Measurements from ENCODE around the gene MTHFD1L. TPM values are rescaled to one million over a fixed set of nuclear protein-coding genes. Genes with fewer than 3 reads are reported as not detected.
A peak's percentile ranks its signal among the peaks of the same experiment; 100 is the strongest.
"Not testable (repeated sequence)": the region's sequence is repeated elsewhere in the genome, so short reads cannot be mapped to it uniquely, and the experiment has no call there.

MTHFD1L gene
- total and polyA plus RNA-seq, 3 experiments from 2014 or later, result 5.8 to 108 (median 102) TPM

DNA sequence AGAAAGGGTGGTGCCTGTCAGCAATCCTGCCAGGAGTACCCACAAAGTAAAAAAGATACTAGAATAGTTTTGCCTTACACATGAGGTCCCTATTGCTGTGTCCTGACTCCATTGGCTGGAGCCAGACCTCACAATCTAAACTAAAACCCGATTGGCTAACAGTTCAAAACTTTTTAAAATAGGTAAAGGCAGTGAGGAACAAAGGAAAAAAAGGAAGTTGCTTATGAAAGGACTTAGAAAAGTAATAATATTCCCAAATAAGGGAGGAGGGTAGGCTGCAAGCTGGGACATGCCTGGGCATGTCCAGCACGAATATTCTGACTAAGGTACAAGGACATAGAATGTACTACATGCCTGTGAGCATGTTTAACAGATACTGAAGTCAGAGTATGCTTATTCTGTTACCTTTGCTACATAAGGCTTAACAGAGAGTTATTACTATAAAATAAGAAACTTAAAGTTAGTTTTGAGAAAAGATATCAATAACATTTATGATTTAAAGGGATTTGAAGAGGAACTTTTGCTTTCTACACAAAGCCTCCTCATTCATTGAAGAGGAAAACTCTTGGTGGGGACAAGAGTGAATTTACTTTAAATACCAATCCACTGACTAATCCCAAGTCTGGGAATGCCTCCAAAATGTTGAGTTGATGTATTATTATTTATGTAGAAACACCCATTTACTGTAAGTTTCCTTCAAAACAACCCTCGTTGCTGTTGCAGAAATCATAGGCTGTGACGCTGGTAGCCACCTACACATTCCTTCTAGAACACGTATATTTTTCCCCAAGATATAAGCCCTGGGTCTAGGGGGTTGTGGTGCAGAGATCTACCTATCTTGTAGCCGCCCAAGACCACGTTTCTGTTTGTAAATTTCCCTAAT, 8.2 kb upstream of the MTHFD1L start:
- ChIA-PET CTCF (no interaction called here), POLR2A (no interaction called here)
- Mint-ChIP-seq H3K4me3 (no peak overlapping the region), H3K9me3 (no peaks in the 10 kb centered on the region), H3K4me1 (no peaks in the 10 kb centered on the region), H3K36me3 (no peaks in the 10 kb centered on the region), H3K27me3 (peaks cover under 1 to 1% of the 10 kb centered on the region in 2 donors), H3K27ac (no peak overlapping the region)
- H3K4me1 ChIP-seq (ENCODE audit: insufficient read depth, low read length), result no peaks in the 10 kb centered on the region
- H3K27ac ChIP-seq (ENCODE audit: low read depth, low read length), result no peak overlapping the region
- no peaks in the 10 kb centered on the region for H3K9me3 ChIP-seq (ENCODE audit: low read length)
- H3K27me3 ChIP-seq (ENCODE audit: insufficient read depth, low read length, poor library complexity, severe bottlenecking), result peaks cover 3% of the 10 kb centered on the region
- no peak overlapping the region for H3K4me3 ChIP-seq (ENCODE audit: low read length)
- no peak for DNase-seq
- H3K36me3 ChIP-seq (ENCODE audit: insufficient read depth, low read length), result no peaks in the 10 kb centered on the region

- H3K4me3 Mint-ChIP-seq, result no peak overlapping the region
- no peak overlapping the region for H3K27ac Mint-ChIP-seq
- ChIA-PET POLR2A (no interaction called here), CTCF (no interaction called here)
- no peaks in the 10 kb centered on the region for H3K36me3 Mint-ChIP-seq
- Histone ChIP-seq H3K9me3 (ENCODE audit: low read length) (no peaks in the 10 kb centered on the region), H3K36me3 (ENCODE audit: insufficient read depth, low read length) (no peaks in the 10 kb centered on the region), H3K27ac (ENCODE audit: low read depth, low read length) (no peak overlapping the region), H3K4me1 (ENCODE audit: insufficient read depth, low read length) (no peaks in the 10 kb centered on the region), H3K27me3 (ENCODE audit: insufficient read depth, low read length, poor library complexity, severe bottlenecking) (peaks cover 3% of the 10 kb centered on the region), H3K4me3 (ENCODE audit: low read length) (no peak overlapping the region)
- no peak for DNase-seq
- no peaks in the 10 kb centered on the region for H3K4me1 Mint-ChIP-seq
- H3K27me3 Mint-ChIP-seq, result peaks cover 5 to 7% of the 10 kb centered on the region in 2 donors
- H3K9me3 Mint-ChIP-seq, result no peaks in the 10 kb centered on the region
These were observed 7.6 kb upstream of the MTHFD1L start for GRCh38 chr6:150857945-150858308.

DNA sequence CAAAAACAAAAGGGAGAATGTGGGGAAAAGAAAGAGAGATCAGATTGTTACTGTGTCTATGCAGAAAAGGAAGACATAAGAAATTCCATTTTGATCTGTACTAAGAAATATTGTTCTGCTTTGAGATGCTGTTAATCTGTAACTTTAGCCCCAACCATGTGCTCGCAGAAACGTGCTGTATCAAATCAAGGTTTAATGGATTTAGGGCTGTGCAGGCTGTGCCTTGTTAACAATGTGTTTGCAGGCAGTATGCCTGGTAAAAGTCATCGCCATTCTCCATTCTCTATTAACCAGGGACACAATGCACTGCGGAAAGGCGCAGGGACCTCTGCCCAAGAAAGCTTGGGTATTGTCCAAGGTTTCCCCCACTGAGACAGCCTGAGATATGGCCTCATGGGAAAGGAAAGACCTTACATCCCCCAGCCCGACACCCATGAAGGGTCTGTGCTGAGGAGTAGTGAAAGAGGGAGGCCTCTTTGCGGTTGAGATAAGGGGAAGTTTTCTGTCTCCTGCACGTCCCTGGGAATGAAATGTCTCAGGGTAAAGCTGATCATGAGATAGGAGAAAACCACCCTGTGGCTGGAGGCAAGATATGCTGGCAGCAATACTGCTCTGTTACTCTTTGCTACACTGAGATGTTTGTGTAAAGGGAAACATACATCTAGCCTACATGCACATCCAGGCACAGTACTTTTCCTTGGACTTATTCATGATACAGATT, 3.9 kb upstream of the MTHFD1L start:
- H3K27ac ChIP-seq (ENCODE audit: low read depth, low read length); DNase-seq; CTCF ChIA-PET; H3K9me3 Mint-ChIP-seq; H3K9me3 ChIP-seq (ENCODE audit: low read length); H3K4me3 ChIP-seq (ENCODE audit: low read length); H3K36me3 ChIP-seq (ENCODE audit: insufficient read depth, low read length); H3K4me1 ChIP-seq (ENCODE audit: insufficient read depth, low read length); POLR2A ChIA-PET; H3K27me3 ChIP-seq (ENCODE audit: insufficient read depth, low read length, poor library complexity, severe bottlenecking); H3K36me3 Mint-ChIP-seq; H3K4me1 Mint-ChIP-seq: not testable (repeated sequence)
- Mint-ChIP-seq H3K27ac (peak overlapping the region in 1 of 8 donors; percentile 14), H3K27me3 (peaks cover 6 to 21% of the 10 kb centered on the region in 2 donors), H3K4me3 (peak overlapping the region in 1 of 7 donors; percentile 64)

GRCh38 chr6:150863213-150863928, 2.1 kb upstream of the MTHFD1L start:
- H3K4me1 Mint-ChIP-seq, result peaks cover 9 to 15% (median 10%) of the 10 kb centered on the region in 3 donors
- no peak overlapping the region for H3K4me3 ChIP-seq (ENCODE audit: low read length)
- H3K27ac ChIP-seq (ENCODE audit: low read depth, low read length), result no peak overlapping the region
- H3K36me3 ChIP-seq (ENCODE audit: insufficient read depth, low read length), result no peaks in the 10 kb centered on the region
- CTCF ChIA-PET, result no interaction called here
- peaks cover 11% of the 10 kb centered on the region for H3K4me1 ChIP-seq (ENCODE audit: insufficient read depth, low read length)
- H3K4me3 Mint-ChIP-seq, result no peak overlapping the region
- peak overlapping the region in 1 of 8 donors; percentile 37 for H3K27ac Mint-ChIP-seq
- H3K9me3 ChIP-seq (ENCODE audit: low read length), result no peaks in the 10 kb centered on the region
- H3K36me3 Mint-ChIP-seq, result no peaks in the 10 kb centered on the region
- H3K27me3 ChIP-seq (ENCODE audit: insufficient read depth, low read length, poor library complexity, severe bottlenecking), result peaks cover 3% of the 10 kb centered on the region
- H3K27me3 Mint-ChIP-seq, result peaks cover 8 to 21% of the 10 kb centered on the region in 2 donors
- no peak for DNase-seq
- H3K9me3 Mint-ChIP-seq, result no peaks in the 10 kb centered on the region
- POLR2A ChIA-PET, result interaction anchor here (0.6 kb wide), 1 partner anchor 38 kb away, joined by 6 read pairs; no protein-coding TSS in a partner anchor

GRCh38 chr6:150865043-150865405, 478 bp upstream of the MTHFD1L start:
- peaks cover 8 to 21% of the 10 kb centered on the region in 2 donors for H3K27me3 Mint-ChIP-seq
- H3K4me1 Mint-ChIP-seq, result peaks cover 9 to 15% (median 10%) of the 10 kb centered on the region in 3 donors
- H3K36me3 Mint-ChIP-seq, result no peaks in the 10 kb centered on the region
- peak overlapping the region in 6 of 8 donors; percentile 70 to 94 (median 88) for H3K27ac Mint-ChIP-seq
- H3K27ac ChIP-seq (ENCODE audit: low read depth, low read length), result peak overlapping the region; percentile 51
- H3K4me3 Mint-ChIP-seq, result peak overlapping the region; percentile 80 to 94 (median 84)
- ChIA-PET POLR2A (no interaction called here), CTCF (interaction anchor here (0.7 to 1.3 kb wide), 2 partner anchors 16 to 23 kb away, joined by 3 read pairs; no protein-coding TSS in a partner anchor)
- peaks cover 11% of the 10 kb centered on the region for H3K4me1 ChIP-seq (ENCODE audit: insufficient read depth, low read length)
- H3K36me3 ChIP-seq (ENCODE audit: insufficient read depth, low read length), result no peaks in the 10 kb centered on the region
- H3K9me3 Mint-ChIP-seq, result no peaks in the 10 kb centered on the region
- H3K9me3 ChIP-seq (ENCODE audit: low read length), result no peaks in the 10 kb centered on the region
- peaks cover 3% of the 10 kb centered on the region for H3K27me3 ChIP-seq (ENCODE audit: insufficient read depth, low read length, poor library complexity, severe bottlenecking)
- no peak for DNase-seq
- peak overlapping the region; percentile 74 for H3K4me3 ChIP-seq (ENCODE audit: low read length)

DNA sequence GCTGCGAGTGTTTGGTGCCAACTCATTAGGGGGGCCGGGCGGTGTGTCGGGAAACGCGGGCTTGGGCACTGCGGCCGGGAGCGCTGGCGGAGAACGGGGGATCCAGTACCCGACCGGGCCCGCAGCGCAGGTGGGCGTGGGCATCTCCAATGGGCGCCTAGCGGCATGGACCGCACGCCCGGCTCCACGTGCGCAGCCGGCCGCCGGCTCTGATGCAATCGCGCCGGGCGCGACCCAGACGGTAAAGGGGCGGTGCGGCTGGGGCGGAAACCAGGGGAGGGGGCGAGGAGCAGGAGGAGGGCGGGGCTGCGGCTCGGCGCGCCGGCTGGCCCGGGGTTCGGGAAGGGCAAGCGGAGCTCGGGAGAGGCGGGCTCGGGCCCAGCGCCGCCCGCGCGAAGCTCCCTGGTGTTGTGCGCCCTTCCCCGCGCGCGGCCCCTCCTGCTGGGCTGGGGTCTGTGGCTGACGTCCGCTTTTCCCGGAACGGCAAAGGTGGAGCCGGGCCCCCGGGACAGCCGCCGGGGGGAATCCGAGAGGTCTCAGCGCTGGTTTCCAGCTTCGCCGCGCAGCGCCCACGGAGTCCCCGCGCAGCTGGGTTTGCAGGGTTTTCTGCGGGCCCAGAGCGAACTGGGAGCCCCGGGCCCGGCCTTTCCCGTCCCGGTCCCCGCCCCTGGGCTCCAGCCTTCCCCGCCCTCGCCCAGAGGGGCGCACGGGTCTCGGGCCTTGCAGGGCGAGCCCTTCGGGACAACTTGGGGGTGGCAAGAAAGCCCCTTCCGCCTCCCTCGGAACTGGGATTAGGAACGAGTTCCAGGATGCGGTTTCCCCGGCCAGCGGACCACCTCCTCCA, 867 bp downstream of the MTHFD1L start:
- CTCF ChIA-PET, result interaction anchor here (0.8 to 1.4 kb wide), 4 partner anchors 8 to 148 kb away, joined by 3 read pairs; no protein-coding TSS in a partner anchor
- H3K36me3 Mint-ChIP-seq, result no peaks in the 10 kb centered on the region
- peaks cover 9 to 15% (median 10%) of the 10 kb centered on the region in 3 donors for H3K4me1 Mint-ChIP-seq
- H3K9me3 ChIP-seq (ENCODE audit: low read length), result no peaks in the 10 kb centered on the region
- peak overlapping the region; percentile 34 for H3K4me3 ChIP-seq (ENCODE audit: low read length)
- peaks cover 11% of the 10 kb centered on the region for H3K4me1 ChIP-seq (ENCODE audit: insufficient read depth, low read length)
- peaks cover 6 to 21% of the 10 kb centered on the region in 2 donors for H3K27me3 Mint-ChIP-seq
- H3K27me3 ChIP-seq (ENCODE audit: insufficient read depth, low read length, poor library complexity, severe bottlenecking), result no peaks in the 10 kb centered on the region
- H3K9me3 Mint-ChIP-seq, result no peaks in the 10 kb centered on the region
- H3K36me3 ChIP-seq (ENCODE audit: insufficient read depth, low read length), result no peaks in the 10 kb centered on the region
- no peak overlapping the region for H3K27ac ChIP-seq (ENCODE audit: low read depth, low read length)
- POLR2A ChIA-PET, result no interaction called here
- H3K27ac Mint-ChIP-seq, result peak overlapping the region in 6 of 8 donors; percentile 56 to 97 (median 92)
- peak; percentile 56 to 76 (median 65) for DNase-seq
- peak overlapping the region; percentile 82 to 94 (median 91) for H3K4me3 Mint-ChIP-seq

DNA sequence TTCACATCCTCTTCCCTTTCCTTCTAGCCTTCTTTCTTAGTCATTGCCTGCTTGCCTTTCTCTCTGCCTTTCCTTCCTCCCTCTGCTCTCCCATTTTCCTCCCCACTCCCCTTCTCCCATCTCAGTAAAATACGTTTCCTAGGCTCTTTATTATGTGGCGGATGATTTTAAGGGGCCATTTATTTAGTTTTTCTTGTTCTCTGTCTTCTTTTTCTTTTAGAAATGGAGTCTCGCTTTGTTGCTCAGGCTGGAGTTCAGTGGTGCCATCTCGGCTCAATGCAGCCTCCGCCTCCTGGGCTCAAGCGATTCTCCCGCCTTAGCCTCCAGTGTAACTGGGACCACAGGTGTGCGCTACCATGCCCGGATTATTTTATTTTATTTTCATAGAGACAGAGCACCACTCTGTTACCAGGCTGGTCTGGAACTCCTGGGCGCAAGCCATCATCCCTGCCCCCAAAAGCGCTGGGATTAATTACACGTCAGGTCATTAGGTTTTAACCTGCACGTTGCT, 1.5 kb downstream of the MTHFD1L start:
- H3K27me3 Mint-ChIP-seq, result peaks cover 6 to 21% of the 10 kb centered on the region in 2 donors
- Histone ChIP-seq H3K4me3 (ENCODE audit: low read length) (peak overlapping the region; percentile 34), H3K36me3 (ENCODE audit: insufficient read depth, low read length) (no peaks in the 10 kb centered on the region), H3K27me3 (ENCODE audit: insufficient read depth, low read length, poor library complexity, severe bottlenecking) (no peaks in the 10 kb centered on the region), H3K9me3 (ENCODE audit: low read length) (no peaks in the 10 kb centered on the region), H3K4me1 (ENCODE audit: insufficient read depth, low read length) (peaks cover 11% of the 10 kb centered on the region), H3K27ac (ENCODE audit: low read depth, low read length) (no peak overlapping the region)
- ChIA-PET POLR2A (no interaction called here), CTCF (interaction anchor here (0.8 to 1.4 kb wide), 3 partner anchors 8 to 457 kb away, joined by 3 read pairs; no protein-coding TSS in a partner anchor)
- H3K4me1 Mint-ChIP-seq, result peaks cover 9 to 15% (median 10%) of the 10 kb centered on the region in 3 donors
- H3K27ac Mint-ChIP-seq, result peak overlapping the region in 6 of 8 donors; percentile 40 to 93 (median 84)
- no peaks in the 10 kb centered on the region for H3K9me3 Mint-ChIP-seq
- H3K36me3 Mint-ChIP-seq, result no peaks in the 10 kb centered on the region
- DNase-seq, result no peak
- peak overlapping the region; percentile 75 to 94 (median 90) for H3K4me3 Mint-ChIP-seq

All from CD8-positive, alpha-beta memory T cell (primary cell).